Lower leg skin (tissue), 3 donors: ENCODE results near the gene USP35.

Experiments
- POLR2A ChIP-seq, 2 donors: fragments of 450-650 bp; IDR thresholded peaks; one replicate each; pipeline ENCODE4 v1.6.1; 2016 to 2017; ENCODE audit warnings: antibody characterized with exemption in 2 of 2, mild to moderate bottlenecking in 1 of 2, moderate library complexity in 1 of 2
- TF ChIP-seq, protein P1 (sequence below), 3 donors: fragments of 450-650 bp; IDR thresholded peaks; one replicate each; pipeline ENCODE4 v1.5.1; 2016; ENCODE audit warnings: antibody characterized with exemption in 3 of 3, mild to moderate bottlenecking in 3 of 3, moderate library complexity in 2 of 3

- TF ChIP-seq, protein P1, sequence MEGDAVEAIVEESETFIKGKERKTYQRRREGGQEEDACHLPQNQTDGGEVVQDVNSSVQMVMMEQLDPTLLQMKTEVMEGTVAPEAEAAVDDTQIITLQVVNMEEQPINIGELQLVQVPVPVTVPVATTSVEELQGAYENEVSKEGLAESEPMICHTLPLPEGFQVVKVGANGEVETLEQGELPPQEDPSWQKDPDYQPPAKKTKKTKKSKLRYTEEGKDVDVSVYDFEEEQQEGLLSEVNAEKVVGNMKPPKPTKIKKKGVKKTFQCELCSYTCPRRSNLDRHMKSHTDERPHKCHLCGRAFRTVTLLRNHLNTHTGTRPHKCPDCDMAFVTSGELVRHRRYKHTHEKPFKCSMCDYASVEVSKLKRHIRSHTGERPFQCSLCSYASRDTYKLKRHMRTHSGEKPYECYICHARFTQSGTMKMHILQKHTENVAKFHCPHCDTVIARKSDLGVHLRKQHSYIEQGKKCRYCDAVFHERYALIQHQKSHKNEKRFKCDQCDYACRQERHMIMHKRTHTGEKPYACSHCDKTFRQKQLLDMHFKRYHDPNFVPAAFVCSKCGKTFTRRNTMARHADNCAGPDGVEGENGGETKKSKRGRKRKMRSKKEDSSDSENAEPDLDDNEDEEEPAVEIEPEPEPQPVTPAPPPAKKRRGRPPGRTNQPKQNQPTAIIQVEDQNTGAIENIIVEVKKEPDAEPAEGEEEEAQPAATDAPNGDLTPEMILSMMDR (IDR thresholded peaks at IDR 0.05): no peak
- TF ChIP-seq POLR2A (IDR thresholded peaks at IDR 0.05): no peak
Measured at GRCh38 chr11:78180751-78181150, 8.0 kb upstream of the USP35 start.
